GM18505 (cell line): ENCODE data around the gene MEGF10.
"Not testable (repeated sequence)": the region's sequence is repeated elsewhere in the genome, so short reads cannot be mapped to it uniquely, and the experiment has no call there.

Experiments used
- ATAC-seq: cut with Tn5 transposase; IDR thresholded peaks from one replicate; pipeline ENCODE4 v1.9.1; 2021; ENCODE audit not compliant: unreplicated experiment
- POLR2A ChIP-seq: IDR thresholded peaks from 4 replicates; pipeline ENCODE4 v1.6.1; 2011; ENCODE audit warnings: borderline replicate concordance; ENCODE audit not compliant: insufficient read depth, insufficient read length; ENCODE audit errors: extremely low read depth

MEGF10 gene

GRCh38 chr5:127290946-127291693 is 524 bp downstream of the MEGF10 start:
- no peak for ATAC-seq
- no peak for TF ChIP-seq POLR2A

GRCh38 chr5:127292030-127292735 is 1.6 kb downstream of the MEGF10 start:
- ATAC-seq: no peak
- no peak for TF ChIP-seq POLR2A

GRCh38 chr5:127293373-127293772 is 2.8 kb downstream of the MEGF10 start:
- no peak for TF ChIP-seq POLR2A
- no peak for ATAC-seq

GRCh38 chr5:127294829-127295228 is 4.2 kb downstream of the MEGF10 start:
- no peak for ATAC-seq
- TF ChIP-seq POLR2A: no peak

- TF ChIP-seq POLR2A: no peak
Observed at GRCh38 chr5:127295454-127295853, 4.9 kb downstream of the MEGF10 start.

GRCh38 chr5:127296321-127296720 is 5.7 kb downstream of the MEGF10 start:
- no peak for TF ChIP-seq POLR2A

More at GRCh38 chr5:127295454-127295853, 4.9 kb downstream of the MEGF10 start:
- ATAC-seq: no peak

GRCh38 chr5:127296894-127297293 is 6.3 kb downstream of the MEGF10 start:
- ATAC-seq: not testable (repeated sequence)

More at GRCh38 chr5:127296321-127296720, 5.7 kb downstream of the MEGF10 start:
- no peak for ATAC-seq

- no peak for ATAC-seq
- TF ChIP-seq POLR2A: no peak
Observed at GRCh38 chr5:127297348-127298035, 6.9 kb downstream of the MEGF10 start.

GRCh38 chr5:127298036-127298429 is 7.4 kb downstream of the MEGF10 start:
- no peak for ATAC-seq
- TF ChIP-seq POLR2A: no peak

- no peak for TF ChIP-seq POLR2A
- ATAC-seq: no peak
Observed at GRCh38 chr5:127298656-127299055, 8.1 kb downstream of the MEGF10 start.

GRCh38 chr5:127299678-127300077 is 9.1 kb downstream of the MEGF10 start:
- no peak for ATAC-seq
- TF ChIP-seq POLR2A: no peak

- no peak for ATAC-seq
- TF ChIP-seq POLR2A: no peak
Observed at GRCh38 chr5:127302509-127302908, 11.9 kb downstream of the MEGF10 start.

- TF ChIP-seq POLR2A: no peak
- no peak for ATAC-seq
Observed at GRCh38 chr5:127303404-127303803, 12.8 kb downstream of the MEGF10 start.

GRCh38 chr5:127305493-127305892 is 14.9 kb downstream of the MEGF10 start:
- TF ChIP-seq POLR2A: no peak
- ATAC-seq: no peak
